ENCODE results near the gene HCN3. TPM values are rescaled to one million over a fixed set of nuclear protein-coding genes. Genes with fewer than 3 reads are reported as not detected.

The HCN3 gene
- total and polyA plus RNA-seq, 2 of the 8 experiments (the other 6 are each of a cell fraction or from before 2014, with no cell fraction given): 6.4 to 7.3 TPM

DNA sequence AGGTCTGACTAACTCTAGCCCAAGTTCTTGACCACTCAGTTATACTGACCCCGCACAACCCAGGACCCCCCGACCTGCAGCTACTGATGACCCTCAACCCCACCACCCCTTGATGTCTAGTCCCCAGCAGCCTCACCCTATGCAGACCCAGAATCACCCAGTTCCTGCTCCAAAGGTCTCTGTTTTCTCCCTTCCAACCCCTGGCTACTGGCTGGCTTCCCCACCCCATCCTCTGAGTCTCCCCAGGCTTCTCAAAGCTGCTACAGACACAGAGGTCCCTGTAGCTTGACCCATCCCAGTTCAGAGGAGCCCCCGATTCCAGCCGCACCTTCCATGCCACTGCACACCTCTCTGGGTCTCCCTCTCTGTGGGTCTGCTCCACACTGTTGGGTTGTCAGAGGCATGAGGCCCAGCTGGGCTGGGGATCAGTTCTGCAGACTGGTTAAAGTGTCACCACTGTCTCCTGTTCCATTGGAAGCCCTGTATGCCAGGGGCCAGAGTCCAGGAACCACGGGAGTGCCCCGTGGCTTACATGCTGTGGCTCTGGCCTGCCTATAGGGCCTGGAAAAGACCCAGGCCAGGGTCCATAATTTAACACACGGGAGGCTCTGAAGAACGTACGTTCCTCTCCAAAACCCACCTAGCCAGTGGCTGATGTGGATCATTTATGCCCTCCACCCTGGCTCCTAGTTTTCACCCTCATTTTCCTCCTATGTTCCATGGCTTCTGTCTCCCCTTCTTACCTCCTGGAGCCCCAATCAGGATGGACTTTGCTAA lies 23.5 kb downstream of the HCN3 start:
- Histone ChIP-seq H4K20me1 (replicated peaks in 1 of 2; ENCODE audit: control insufficient read depth in 1 of 2, insufficient read depth in 2 of 2, low read length in 2 of 2) (no peaks in the 10 kb centered on the region), H3K23me2 (ENCODE audit: low read depth, low read length) (0 out of 2 replicates have a peak, but pooled peaks cover under 1% of the 10 kb centered on the region), H3K18ac (ENCODE audit: extremely low read depth, low read length) (no peak overlapping the region), H2BK12ac (ENCODE audit: low read depth, low read length) (no peak overlapping the region), H3K9me3 (ENCODE audit: insufficient read depth in 2 of 2, low read depth in 1 of 2, low read length in 1 of 2) (no peaks in the 10 kb centered on the region), H3K14ac (ENCODE audit: insufficient read length) (no peak overlapping the region), H3K27me3 (replicated peaks in 1 of 4; ENCODE audit: control insufficient read depth in 3 of 4, extremely low read depth in 1 of 4, insufficient read depth in 3 of 4, low read length in 3 of 4) (no peaks in the 10 kb centered on the region; a peak in 2 of 7 replicates), H2AK5ac (ENCODE audit: low read depth, low read length) (peak overlapping the region; percentile 65; the same call in 1 of the 2 replicates), H4K5ac (ENCODE audit: insufficient read length, low read depth, low read length) (no peak overlapping the region), H3K79me2 (ENCODE audit: control insufficient read depth in 1 of 2, insufficient read depth in 2 of 2, low read length in 2 of 2) (no peaks in the 10 kb centered on the region), H3K4me1 (replicated peaks in 1 of 4; ENCODE audit: control insufficient read depth in 3 of 4, insufficient read depth in 4 of 4, low read length in 3 of 4) (peaks cover 3 to 13% (median 3%) of the 10 kb centered on the region in 4 experiments; a peak in 6 of 7 replicates), H3K56ac (replicated peaks; ENCODE audit: insufficient read length, low read depth, low read length) (no peak overlapping the region), H3K4ac (replicated peaks; ENCODE audit: insufficient read length, low read depth, low read length) (no peak overlapping the region), H2BK5ac (ENCODE audit: low read depth, low read length) (no peak overlapping the region), H3K79me1 (ENCODE audit: low read depth, low read length) (no peaks in the 10 kb centered on the region), H3K36me3 (ENCODE audit: control insufficient read depth in 2 of 4, insufficient read depth in 4 of 4, low read length in 3 of 4) (no peaks in the 10 kb centered on the region), H4K91ac (replicated peaks; ENCODE audit: insufficient read length, low read length) (no peak overlapping the region), H3K4me3 (ENCODE audit: extremely low read depth in 1 of 4, insufficient read depth in 2 of 4, low read depth in 3 of 4, low read length in 4 of 4) (no peak overlapping the region), H3K23ac (ENCODE audit: insufficient read length) (no peak overlapping the region), H2AFZ (ENCODE audit: low read length) (no peak overlapping the region), H4K8ac (ENCODE audit: extremely low read depth, insufficient read depth, low read length) (no peak overlapping the region; the same call in 1 of the 2 replicates), H2BK120ac (replicated peaks; ENCODE audit: low read depth, low read length) (no peak overlapping the region), H2BK20ac (ENCODE audit: low read length) (no peak overlapping the region), H2BK15ac (ENCODE audit: low read length) (no peak overlapping the region), H3K9ac (replicated peaks in 1 of 4; ENCODE audit: extremely low read depth in 1 of 4, low read depth in 3 of 4, low read length in 3 of 4) (no peak overlapping the region), H3K4me2 (ENCODE audit: insufficient read depth in 1 of 2, low read depth in 2 of 2, low read length in 2 of 2) (no peak overlapping the region), H3K27ac (ENCODE audit: low read depth, low read length) (no peak overlapping the region)
- no peak for FAIRE-seq
- ChIA-PET POLR2A (ENCODE audit: partially characterized antibody) (interaction anchor here (1.1 to 2.2 kb wide), 4 partner anchors 34 to 105 kb away, joined by 3 to 6 read pairs (median 4); partner anchors contain the start of gene SCAMP3), CTCF (ENCODE audit: partially characterized antibody) (interaction anchor here (1.4 to 2.9 kb wide), 6 partner anchors 9 to 50 kb away, joined by 4 to 14 read pairs (median 7); no protein-coding TSS in a partner anchor)
- 93% methylated on average over 9 of the region's 9 CpGs; no CpG with 5 or more reads in 1 of the 2 experiments for WGBS, 2 experiments (ENCODE audit: extremely low coverage in 1 of 2, insufficient coverage in 1 of 2, insufficient read length in 1 of 2, insufficient replicate concordance in 2 of 2, low coverage in 1 of 2, low lambda C conversion rate in 2 of 2, missing lambda C conversion rate in 1 of 2)
- DNase-seq (ENCODE audit: low read depth in 1 of 2, low spot score in 2 of 2): no peak
- TF ChIP-seq SIRT6 (IDR thresholded peaks at IDR 0.05; ENCODE audit: low read length) (no peak), ZNF274 (IDR thresholded peaks at IDR 0.05; ENCODE audit: borderline replicate concordance, extremely low read depth, low read length) (no peak), SP2 (IDR thresholded peaks at IDR 0.05; ENCODE audit: low read length) (no peak), CTCF (IDR thresholded peaks at IDR 0.05; ENCODE audit: control extremely low read depth in 1 of 3, insufficient read depth in 1 of 3, low read depth in 1 of 3, low read length in 3 of 3) (no peak), TBP (IDR thresholded peaks at IDR 0.05; ENCODE audit: low read depth, low read length) (no peak), USF2 (IDR thresholded peaks at IDR 0.05; ENCODE audit: low read length) (no peak), FOSL1 (IDR thresholded peaks at IDR 0.05; ENCODE audit: insufficient read depth, low read depth, low read length) (no peak)
- TF ChIP-seq, protein P1, sequence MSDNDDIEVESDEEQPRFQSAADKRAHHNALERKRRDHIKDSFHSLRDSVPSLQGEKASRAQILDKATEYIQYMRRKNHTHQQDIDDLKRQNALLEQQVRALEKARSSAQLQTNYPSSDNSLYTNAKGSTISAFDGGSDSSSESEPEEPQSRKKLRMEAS (IDR thresholded peaks at IDR 0.05): no peak

All from H1 (cell line).